Activated T-helper 17 cell treated with anti-CD3 and anti-CD28 coated beads, Interleukin-2, amount 50 U/mL, for 72 hours (primary cell): ENCODE data around the gene SRD5A3. TPM values are rescaled to one million over a fixed set of nuclear protein-coding genes. Genes with fewer than 3 reads are reported as not detected.

ENCODE experiments used
- ATAC-seq: fragments of 150-1000 bp; cut with Tn5 transposase; replicated peaks from 2 replicates; pipeline ENCODE4 v1.10.0; 2021; ENCODE audit warnings: mild to moderate bottlenecking, moderate library complexity
- H3K27ac Mint-ChIP-seq: one replicate; pipeline ENCODE4 v1.8.0; 2022; ENCODE audit warnings: mixed read lengths
- H3K27me3 Mint-ChIP-seq: one replicate; pipeline ENCODE4 v1.8.0; 2022; ENCODE audit warnings: mixed read lengths
- H3K36me3 Mint-ChIP-seq: one replicate; pipeline ENCODE4 v1.8.0; 2022; ENCODE audit warnings: low read depth, mild to moderate bottlenecking, mixed read lengths
- H3K4me1 Mint-ChIP-seq: one replicate; pipeline ENCODE4 v1.8.0; 2022; ENCODE audit warnings: mixed read lengths
- H3K4me3 Mint-ChIP-seq: one replicate; pipeline ENCODE4 v1.8.0; 2022; ENCODE audit warnings: mild to moderate bottlenecking, mixed read lengths
- H3K9me3 Mint-ChIP-seq: one replicate; pipeline ENCODE4 v1.8.0; 2022; ENCODE audit warnings: mixed read lengths
- total RNA-seq, 2 donors: library from RNA; stranded (reverse); gene quantifications; one replicate each; pipeline ENCODE4 v1.2.3, GENCODE V29; 2022

SRD5A3 gene
- total RNA-seq, 2 donors from 2014 or later = 5.1 to 7.7 TPM

- Mint-ChIP-seq H3K36me3 (peaks cover 65% of the 10 kb centered on the region), H3K4me3 (peak overlapping the region; percentile 93), H3K4me1 (peaks cover 36% of the 10 kb centered on the region), H3K27ac (peak overlapping the region; percentile 93), H3K27me3 (no peaks in the 10 kb centered on the region), H3K9me3 (no peaks in the 10 kb centered on the region)
- no peak for ATAC-seq
These were observed 52.4 kb downstream of the SRD5A3 start for GRCh38 chr4:55398461-55398860.

- Mint-ChIP-seq H3K36me3 (peaks cover 70% of the 10 kb centered on the region), H3K9me3 (no peaks in the 10 kb centered on the region), H3K27me3 (no peaks in the 10 kb centered on the region), H3K27ac (peak overlapping the region; percentile 93), H3K4me3 (peak overlapping the region; percentile 93), H3K4me1 (peaks cover 41% of the 10 kb centered on the region)
- ATAC-seq = no peak
These were observed 52.9 kb downstream of the SRD5A3 start for GRCh38 chr4:55398966-55399365.

- H3K27me3 Mint-ChIP-seq = no peaks in the 10 kb centered on the region
- peak overlapping the region; percentile 10 for H3K27ac Mint-ChIP-seq
- ATAC-seq = no peak
- peaks cover 36% of the 10 kb centered on the region for H3K4me1 Mint-ChIP-seq
- H3K9me3 Mint-ChIP-seq = no peaks in the 10 kb centered on the region
- H3K36me3 Mint-ChIP-seq = peaks cover 76% of the 10 kb centered on the region
- peak overlapping the region; percentile 93 for H3K4me3 Mint-ChIP-seq
These were observed 53.5 kb downstream of the SRD5A3 start for GRCh38 chr4:55399581-55399980.

- peaks cover 81% of the 10 kb centered on the region for H3K36me3 Mint-ChIP-seq
- no peak overlapping the region for H3K4me3 Mint-ChIP-seq
- no peaks in the 10 kb centered on the region for H3K27me3 Mint-ChIP-seq
These were observed 59.0 kb downstream of the SRD5A3 start for GRCh38 chr4:55405073-55405472.

GRCh38 chr4:55406545-55406944 lies 60.5 kb downstream of the SRD5A3 start:
- Mint-ChIP-seq H3K4me1 (peaks cover 27% of the 10 kb centered on the region), H3K9me3 (no peaks in the 10 kb centered on the region), H3K27ac (peak overlapping the region; percentile 85), H3K36me3 (peaks cover 78% of the 10 kb centered on the region), H3K4me3 (no peak overlapping the region), H3K27me3 (no peaks in the 10 kb centered on the region)
- ATAC-seq = no peak

More at GRCh38 chr4:55405073-55405472, 59.0 kb downstream of the SRD5A3 start:
- Mint-ChIP-seq H3K27ac (no peak overlapping the region), H3K4me1 (peaks cover 33% of the 10 kb centered on the region), H3K9me3 (no peaks in the 10 kb centered on the region)
- ATAC-seq = no peak

GRCh38 chr4:55407119-55407518 lies 61.1 kb downstream of the SRD5A3 start:
- no peak overlapping the region for H3K4me3 Mint-ChIP-seq
- ATAC-seq = peak; percentile 55
- H3K27me3 Mint-ChIP-seq = no peaks in the 10 kb centered on the region
- H3K9me3 Mint-ChIP-seq = no peaks in the 10 kb centered on the region
- peaks cover 27% of the 10 kb centered on the region for H3K4me1 Mint-ChIP-seq
- peaks cover 81% of the 10 kb centered on the region for H3K36me3 Mint-ChIP-seq
- peak overlapping the region; percentile 85 for H3K27ac Mint-ChIP-seq

GRCh38 chr4:55407764-55408163 lies 61.7 kb downstream of the SRD5A3 start:
- ATAC-seq = no peak
- Mint-ChIP-seq H3K4me1 (peaks cover 27% of the 10 kb centered on the region), H3K27ac (no peak overlapping the region), H3K36me3 (peaks cover 87% of the 10 kb centered on the region), H3K27me3 (no peaks in the 10 kb centered on the region), H3K9me3 (no peaks in the 10 kb centered on the region), H3K4me3 (no peak overlapping the region)

GRCh38 chr4:55409468-55410171 lies 63.6 kb downstream of the SRD5A3 start:
- ATAC-seq = no peak
- H3K36me3 Mint-ChIP-seq = peaks cover 83% of the 10 kb centered on the region
- no peaks in the 10 kb centered on the region for H3K9me3 Mint-ChIP-seq
- peaks cover 22% of the 10 kb centered on the region for H3K4me1 Mint-ChIP-seq
- H3K27me3 Mint-ChIP-seq = no peaks in the 10 kb centered on the region
- no peak overlapping the region for H3K4me3 Mint-ChIP-seq
- H3K27ac Mint-ChIP-seq = peak overlapping the region; percentile 53

- peaks cover 83% of the 10 kb centered on the region for H3K36me3 Mint-ChIP-seq
- H3K27me3 Mint-ChIP-seq = no peaks in the 10 kb centered on the region
- no peaks in the 10 kb centered on the region for H3K9me3 Mint-ChIP-seq
- H3K4me3 Mint-ChIP-seq = no peak overlapping the region
- peaks cover 21% of the 10 kb centered on the region for H3K4me1 Mint-ChIP-seq
- H3K27ac Mint-ChIP-seq = peak overlapping the region; percentile 53
- ATAC-seq = no peak
These were observed 64.4 kb downstream of the SRD5A3 start for GRCh38 chr4:55410431-55410830.

GRCh38 chr4:55411621-55412020 lies 65.6 kb downstream of the SRD5A3 start:
- Mint-ChIP-seq H3K4me3 (no peak overlapping the region), H3K27ac (no peak overlapping the region), H3K27me3 (no peaks in the 10 kb centered on the region), H3K9me3 (no peaks in the 10 kb centered on the region), H3K36me3 (peaks cover 83% of the 10 kb centered on the region), H3K4me1 (peaks cover 14% of the 10 kb centered on the region)
- ATAC-seq = no peak

GRCh38 chr4:55416176-55416575 lies 70.1 kb downstream of the SRD5A3 start:
- ATAC-seq = no peak
- Mint-ChIP-seq H3K36me3 (peaks cover 95% of the 10 kb centered on the region), H3K9me3 (no peaks in the 10 kb centered on the region), H3K4me3 (no peak overlapping the region), H3K27ac (no peak overlapping the region), H3K27me3 (no peaks in the 10 kb centered on the region), H3K4me1 (peaks cover 8% of the 10 kb centered on the region)

Other genes with a start within 250 kb of the SRD5A3 start
- not detected for gene KDR, start 220.6 kb upstream of the SRD5A3 start, total RNA-seq
- 10 to 100 TPM; 60.5 to 81.9 TPM for gene TMEM165, start 49.7 kb downstream of the SRD5A3 start, total RNA-seq
- gene CLOCK, start 200.7 kb downstream of the SRD5A3 start, total RNA-seq = 10 to 100 TPM in 1 of 2 donors, 1 to 10 TPM in 1; 9.9 to 16.3 TPM
- not detected for gene PDCL2, start 246.0 kb downstream of the SRD5A3 start, total RNA-seq